SU-DHL-6 (cell line): Measurements from ENCODE around the gene TMEM170B.

Source experiments
- H2AFZ ChIP-seq: fragments of 200-600 bp; sonication (generic); 2 replicates; pipeline ENCODE4 v1.6.1; 2014; ENCODE audit warnings: low read depth, mild to moderate bottlenecking, moderate library complexity, mixed read lengths, antibody characterized with exemption, low read length; ENCODE audit not compliant: severe bottlenecking
- H3F3A ChIP-seq: fragments of 200-600 bp; shearing (Covaris generic); 2 replicates; pipeline ENCODE4 v1.6.0; 2016; ENCODE audit warnings: antibody characterized with exemption, mild to moderate bottlenecking; ENCODE audit not compliant: insufficient read depth
- H3K27ac ChIP-seq: fragments of 200-600 bp; sonication (generic); 2 replicates; pipeline ENCODE4 v1.5.1; 2016; ENCODE audit warnings: low read depth, mild to moderate bottlenecking, low read length, moderate library complexity, mixed read lengths
- H3K27me3 ChIP-seq: fragments of 200-600 bp; sonication (generic), shearing (Covaris generic); 2 replicates; pipeline ENCODE4 v1.6.0; 2014; ENCODE audit warnings: mild to moderate bottlenecking, low read length
- H3K36me3 ChIP-seq: fragments of 200-600 bp; sonication (generic); 2 replicates; pipeline ENCODE4 v1.6.1; 2014; ENCODE audit warnings: mild to moderate bottlenecking, low read length, mixed read lengths
- H3K4me2 ChIP-seq: fragments of 300-600, 200-600 bp; shearing (Covaris generic), sonication (generic); 2 replicates; pipeline ENCODE4 v1.6.0; 2014; ENCODE audit warnings: low read length, low read depth, mild to moderate bottlenecking; ENCODE audit not compliant: poor library complexity, severe bottlenecking
- H3K4me3 ChIP-seq: fragments of 200-600 bp; sonication (generic); 2 replicates; pipeline ENCODE4 v1.5.1; 2014; ENCODE audit warnings: antibody characterized with exemption, low read length, mild to moderate bottlenecking, mixed read lengths; ENCODE audit not compliant: insufficient read depth, poor library complexity, severe bottlenecking
- H3K79me2 ChIP-seq: fragments of 200-600 bp; sonication (generic); 2 replicates; pipeline ENCODE4 v1.6.1; 2014; ENCODE audit warnings: mild to moderate bottlenecking, low read length, moderate library complexity; ENCODE audit not compliant: insufficient read depth
- H3K9ac ChIP-seq: fragments of 200-600 bp; sonication (generic); 2 replicates; pipeline ENCODE4 v1.7.0; 2014; ENCODE audit warnings: mild to moderate bottlenecking, low read length
- H3K9me2 ChIP-seq: fragments of 200-600 bp; sonication (generic); replicated peaks from 2 replicates; pipeline ENCODE4 v1.6.1; 2014; ENCODE audit warnings: low read length; ENCODE audit not compliant: insufficient read depth
- H3K9me3 ChIP-seq: fragments of 200-600 bp; sonication (generic); 2 replicates; pipeline ENCODE4 v1.6.1; 2014; ENCODE audit warnings: low read length, mixed read lengths; ENCODE audit not compliant: insufficient read depth
- H4K20me1 ChIP-seq: fragments of 200-600 bp; sonication (generic); 2 replicates; pipeline ENCODE4 v1.6.1; 2014; ENCODE audit warnings: low read depth, mild to moderate bottlenecking, antibody characterized with exemption, low read length, moderate library complexity, mixed read lengths
- CTCF ChIP-seq: fragments of 200-600 bp; sonication (generic); IDR thresholded peaks from one replicate; pipeline ENCODE4 v1.5.1; 2017; ENCODE audit warnings: antibody characterized with exemption, mild to moderate bottlenecking, low read length, moderate library complexity; ENCODE audit not compliant: insufficient read depth, poor library complexity, severe bottlenecking
- EZH2phosphoT487 ChIP-seq: fragments of 200-600 bp; sonication (generic), shearing (Covaris generic); conservative IDR thresholded peaks from 2 replicates; pipeline ENCODE4 v1.6.1; 2018; ENCODE audit warnings: mild to moderate bottlenecking, antibody characterized with exemption, low read length, moderate library complexity, mixed read lengths

The TMEM170B gene

GRCh38 chr6:11625302-11625701 is 87.8 kb downstream of the TMEM170B start:
- no peak for TF ChIP-seq CTCF
- no peak for TF ChIP-seq EZH2phosphoT487
- Histone ChIP-seq H3K79me2 (no peaks in the 10 kb centered on the region), H3F3A (no peaks in the 10 kb centered on the region), H4K20me1 (no peaks in the 10 kb centered on the region), H2AFZ (no peak overlapping the region), H3K9me2 (no peaks in the 10 kb centered on the region), H3K9ac (no peak overlapping the region), H3K27ac (no peak overlapping the region), H3K4me2 (no peak overlapping the region), H3K9me3 (no peaks in the 10 kb centered on the region), H3K4me3 (no peak overlapping the region), H3K27me3 (no peaks in the 10 kb centered on the region), H3K36me3 (no peaks in the 10 kb centered on the region)

DNA sequence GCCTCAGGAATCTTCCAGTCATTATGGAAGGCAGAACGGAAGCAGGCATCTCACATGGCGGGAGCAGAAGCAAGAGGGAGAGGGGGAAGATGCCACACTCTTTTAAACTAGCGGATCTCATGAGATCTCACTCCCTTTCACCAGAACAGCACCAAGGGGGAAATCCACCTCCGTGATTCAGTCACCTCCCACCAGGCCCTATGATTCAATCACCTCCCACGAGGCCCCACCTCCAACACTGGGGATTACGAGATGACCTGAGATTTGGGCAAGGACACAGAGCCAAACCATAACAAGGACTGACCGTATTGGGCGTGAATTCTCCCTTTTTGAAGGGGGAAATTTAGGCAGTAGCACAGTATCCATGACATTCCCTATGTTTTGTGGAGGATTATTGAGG is 88.8 kb downstream of the TMEM170B start:
- Histone ChIP-seq H3K36me3 (no peaks in the 10 kb centered on the region), H3K9ac (no peak overlapping the region)

DNA sequence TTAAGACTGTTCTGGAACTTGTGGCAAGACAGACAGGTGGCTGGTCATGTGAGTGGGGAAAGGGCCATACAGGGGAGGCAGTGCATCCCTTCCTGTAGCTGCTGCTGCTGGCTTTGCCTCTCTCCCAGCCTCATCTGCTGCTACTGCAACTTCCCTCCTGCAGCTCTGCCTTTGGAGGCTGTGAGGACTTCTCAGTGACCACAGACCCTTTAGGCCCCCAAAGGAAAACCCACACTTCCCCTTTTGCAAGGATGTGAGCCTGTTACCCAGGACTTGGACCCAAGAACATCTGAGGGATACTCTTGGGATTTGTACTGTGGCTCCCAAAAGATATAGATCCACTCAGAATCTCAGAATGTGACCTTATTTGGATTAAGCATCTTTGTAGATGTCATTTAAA is 91.0 kb downstream of the TMEM170B start:
- no peak overlapping the region for H3K9ac ChIP-seq
- no peak overlapping the region for H3K4me3 ChIP-seq
- no peaks in the 10 kb centered on the region for H3K9me3 ChIP-seq
- no peaks in the 10 kb centered on the region for H3K79me2 ChIP-seq
- H3K4me2 ChIP-seq = no peak overlapping the region
- H3K27me3 ChIP-seq = no peaks in the 10 kb centered on the region
- H3K36me3 ChIP-seq = no peaks in the 10 kb centered on the region
- H3K27ac ChIP-seq = no peak overlapping the region
- no peaks in the 10 kb centered on the region for H3K9me2 ChIP-seq
- H2AFZ ChIP-seq = no peak overlapping the region
- no peaks in the 10 kb centered on the region for H4K20me1 ChIP-seq
- no peak for TF ChIP-seq CTCF
- TF ChIP-seq EZH2phosphoT487 = no peak
- no peaks in the 10 kb centered on the region for H3F3A ChIP-seq

More for the DNA sequence above, 88.8 kb downstream of the TMEM170B start:
- Histone ChIP-seq H3F3A (no peaks in the 10 kb centered on the region), H2AFZ (no peak overlapping the region), H3K4me2 (no peak overlapping the region), H3K79me2 (no peaks in the 10 kb centered on the region), H3K4me3 (no peak overlapping the region), H3K9me2 (no peaks in the 10 kb centered on the region), H3K27ac (no peak overlapping the region), H3K27me3 (no peaks in the 10 kb centered on the region), H4K20me1 (no peaks in the 10 kb centered on the region), H3K9me3 (no peaks in the 10 kb centered on the region)
- TF ChIP-seq EZH2phosphoT487 = no peak
- no peak for TF ChIP-seq CTCF

DNA sequence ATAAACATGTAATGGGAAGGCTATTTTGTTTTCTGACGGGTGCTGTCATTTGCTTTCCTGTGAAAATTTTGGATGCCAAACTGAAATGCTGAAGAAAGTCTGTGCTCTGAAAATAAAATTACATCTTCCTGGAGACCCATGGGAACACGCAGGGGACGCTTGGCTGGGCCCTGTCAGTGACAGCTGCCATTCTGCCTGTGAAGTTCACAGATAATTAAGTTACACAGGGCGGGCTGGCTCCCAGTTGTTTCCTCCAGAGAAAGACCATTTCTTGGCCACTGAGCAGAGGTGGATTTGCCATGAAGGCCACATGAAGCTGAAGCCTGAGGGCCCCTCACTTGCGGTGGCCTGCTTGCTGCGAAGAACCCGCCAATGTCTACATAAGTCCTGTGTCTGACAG is 93.5 kb downstream of the TMEM170B start:
- Histone ChIP-seq H3K4me2 (no peak overlapping the region), H3K27ac (no peak overlapping the region), H3K27me3 (no peaks in the 10 kb centered on the region), H2AFZ (no peak overlapping the region), H3F3A (no peaks in the 10 kb centered on the region), H3K79me2 (no peaks in the 10 kb centered on the region), H3K9me3 (no peaks in the 10 kb centered on the region), H3K4me3 (no peak overlapping the region), H4K20me1 (no peaks in the 10 kb centered on the region), H3K36me3 (no peaks in the 10 kb centered on the region), H3K9me2 (no peaks in the 10 kb centered on the region), H3K9ac (no peak overlapping the region)
- TF ChIP-seq CTCF (no peak), EZH2phosphoT487 (no peak)
